Smooth muscle cell (in vitro differentiated cells): ENCODE measurements around the gene SCD5. TPM values are rescaled to one million over a fixed set of nuclear protein-coding genes. Genes with fewer than 3 reads are reported as not detected.

Experiments used
- DNase-seq: peaks from one replicate; lab custom pipeline; 2025; ENCODE audit not compliant: unreplicated experiment; lab: John Stamatoyannopoulos, UW
- H2AFZ ChIP-seq: fragments of 200-600 bp; sonication (generic); 2 replicates; pipeline ENCODE4 v1.6.0; 2016; ENCODE audit warnings: antibody characterized with exemption, low read depth, mild to moderate bottlenecking
- H3F3A ChIP-seq: fragments of 200-600 bp; sonication (generic); 2 replicates; pipeline ENCODE4 v1.6.0; 2017; ENCODE audit warnings: antibody characterized with exemption, low read depth
- H3K27ac ChIP-seq: fragments of 200-600 bp; sonication (generic); 2 replicates; pipeline ENCODE4 v1.5.1; 2016; ENCODE audit warnings: low read depth, mild to moderate bottlenecking
- H3K27me3 ChIP-seq: fragments of 200-600 bp; sonication (generic); 2 replicates; pipeline ENCODE4 v1.6.1; 2016; ENCODE audit warnings: low read depth, mild to moderate bottlenecking
- H3K36me3 ChIP-seq: fragments of 200-600 bp; sonication (generic); 2 replicates; pipeline ENCODE4 v1.5.1; 2016; ENCODE audit warnings: low read depth
- H3K4me1 ChIP-seq: fragments of 200-600 bp; sonication (generic); 2 replicates; pipeline ENCODE4 v1.5.1; 2016; ENCODE audit warnings: low read depth
- H3K4me2 ChIP-seq: fragments of 200-600 bp; sonication (generic); 2 replicates; pipeline ENCODE4 v1.6.0; 2016; ENCODE audit warnings: mild to moderate bottlenecking
- H3K4me3 ChIP-seq: fragments of 200-600 bp; sonication (generic); 2 replicates; pipeline ENCODE4 v1.5.1; 2016; ENCODE audit warnings: mild to moderate bottlenecking
- H3K79me2 ChIP-seq: fragments of 200-600 bp; sonication (generic); 2 replicates; pipeline ENCODE4 v1.6.0; 2016; ENCODE audit warnings: low read depth, mild to moderate bottlenecking
- H3K9ac ChIP-seq: fragments of 200-600 bp; sonication (generic); 2 replicates; pipeline ENCODE4 v1.6.0; 2016; ENCODE audit warnings: low read depth
- H3K9me3 ChIP-seq: fragments of 200-600 bp; sonication (generic); replicated peaks from 2 replicates; pipeline ENCODE4 v1.5.1; 2016; ENCODE audit warnings: low read depth
- H4K20me1 ChIP-seq: fragments of 200-600 bp; sonication (generic); 2 replicates; pipeline ENCODE4 v1.6.0; 2016; ENCODE audit warnings: low read depth
- CTCF ChIP-seq: fragments of 200-600 bp; sonication (generic); IDR thresholded peaks from 2 replicates; pipeline ENCODE4 v1.5.1; 2017; ENCODE audit warnings: borderline replicate concordance, mild to moderate bottlenecking, antibody characterized with exemption; ENCODE audit not compliant: insufficient read depth, poor library complexity, severe bottlenecking
- WGBS: methylation state at CpG from one replicate; pipeline ENCODE4 v1.1.7; 2016; ENCODE audit warnings: low lambda C conversion rate; 5-methylcytosine and 5-hydroxymethylcytosine counted together
- polyA plus RNA-seq: library from polyadenylated mRNA; unstranded; fragments of >200 nt; fragmentation: Nextera tagmentation; extraction: Ambion mirVana; gene quantifications from 2 replicates; pipeline ENCODE4 v1.2.1, GENCODE V29; 2016
- total RNA-seq: library from RNA; depleted of rRNA; stranded (reverse); fragments of >200 nt; gene quantifications from 2 replicates; pipeline ENCODE4 v1.2.3, GENCODE V29; 2014

Gene SCD5
- total and polyA plus RNA-seq, 2 experiments from 2014 or later = 9.2 to 24.3 TPM

DNA sequence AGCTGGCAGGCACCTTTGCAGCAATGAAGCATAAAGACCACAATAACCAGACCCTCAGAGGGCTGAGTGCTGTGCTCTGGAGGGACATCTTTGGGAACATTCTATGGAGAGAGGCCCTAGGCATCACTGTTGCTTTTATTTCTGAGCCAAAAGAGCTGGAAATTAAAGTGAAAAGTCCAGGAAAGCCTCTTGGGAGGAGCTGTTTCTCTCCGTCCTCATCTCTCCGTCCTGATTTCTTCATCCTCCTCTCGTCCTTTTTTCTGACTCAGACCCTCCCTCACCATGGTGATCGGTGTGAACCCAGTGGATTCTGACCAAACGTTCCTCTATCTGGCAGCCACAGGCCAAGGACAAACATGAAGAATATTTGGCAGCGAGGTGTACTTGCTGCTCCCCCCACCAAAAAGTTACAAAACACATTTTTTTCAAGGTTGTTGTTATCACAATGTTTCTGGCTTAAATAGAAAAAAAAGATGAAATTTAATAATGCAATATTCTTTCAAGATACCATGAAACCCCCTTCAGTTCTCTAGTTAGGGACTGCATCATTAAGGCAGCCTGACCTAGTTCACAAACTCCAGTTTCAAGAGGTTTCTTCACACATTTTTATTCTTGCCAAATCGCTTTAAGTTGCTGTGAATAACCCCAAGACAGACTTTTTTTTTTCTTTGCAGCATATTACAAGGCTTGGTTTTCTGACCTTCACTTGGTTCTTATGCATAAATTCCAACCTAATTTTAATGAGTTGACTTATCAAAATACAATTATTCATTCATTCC, 80.2 kb downstream of the SCD5 start:
- Histone ChIP-seq H3K36me3 (no peaks in the 10 kb centered on the region), H2AFZ (no peak overlapping the region), H3K9ac (no peak overlapping the region), H3K4me1 (no peaks in the 10 kb centered on the region), H3K9me3 (no peaks in the 10 kb centered on the region), H3K4me3 (no peak overlapping the region), H3K79me2 (no peaks in the 10 kb centered on the region), H3F3A (no peaks in the 10 kb centered on the region), H3K27me3 (no peaks in the 10 kb centered on the region), H3K4me2 (no peak overlapping the region), H3K27ac (no peak overlapping the region), H4K20me1 (no peaks in the 10 kb centered on the region)
- TF ChIP-seq CTCF = no peak
- DNase-seq = no peak
- whole genome bisulfite sequencing = 83% methylated on average over 7 of the region's 7 CpGs

GRCh38 chr4:82715731-82716617, 82.6 kb downstream of the SCD5 start:
- H3F3A ChIP-seq = no peaks in the 10 kb centered on the region
- no peaks in the 10 kb centered on the region for H3K4me1 ChIP-seq
- H2AFZ ChIP-seq = no peak overlapping the region
- H3K79me2 ChIP-seq = no peaks in the 10 kb centered on the region
- H3K9ac ChIP-seq = no peak overlapping the region
- no peak overlapping the region for H3K4me3 ChIP-seq
- no peak for DNase-seq
- 67% methylated on average over 12 of the region's 12 CpGs for WGBS
- no peaks in the 10 kb centered on the region for H4K20me1 ChIP-seq
- H3K27me3 ChIP-seq = no peaks in the 10 kb centered on the region
- peak overlapping the region; percentile 51 for H3K27ac ChIP-seq
- H3K9me3 ChIP-seq = no peaks in the 10 kb centered on the region
- no peak for TF ChIP-seq CTCF
- H3K4me2 ChIP-seq = no peak overlapping the region
- H3K36me3 ChIP-seq = no peaks in the 10 kb centered on the region

GRCh38 chr4:82713856-82714255, 84.7 kb downstream of the SCD5 start:
- H3K4me1 ChIP-seq = peaks cover 7% of the 10 kb centered on the region
- DNase-seq = no peak
- peak overlapping the region; percentile 44 for H3K27ac ChIP-seq
- H3K9ac ChIP-seq = peak overlapping the region; percentile 15
- no peaks in the 10 kb centered on the region for H3K9me3 ChIP-seq
- WGBS = 76% methylated on average over 3 of the region's 3 CpGs
- no peak overlapping the region for H2AFZ ChIP-seq
- TF ChIP-seq CTCF = no peak
- no peaks in the 10 kb centered on the region for H3F3A ChIP-seq
- H3K4me2 ChIP-seq = peak overlapping the region; percentile 44
- no peak overlapping the region for H3K4me3 ChIP-seq
- no peaks in the 10 kb centered on the region for H3K79me2 ChIP-seq
- H3K36me3 ChIP-seq = no peaks in the 10 kb centered on the region
- H4K20me1 ChIP-seq = no peaks in the 10 kb centered on the region
- H3K27me3 ChIP-seq = no peaks in the 10 kb centered on the region
